ENCODE results near the gene RBBP4. TPM values are rescaled to one million over a fixed set of nuclear protein-coding genes. Genes with fewer than 3 reads are reported as not detected.

The RBBP4 gene
- total RNA-seq, 4 donors from 2014 or later, result 80.5 to 121 (median 90.5) TPM

DNA sequence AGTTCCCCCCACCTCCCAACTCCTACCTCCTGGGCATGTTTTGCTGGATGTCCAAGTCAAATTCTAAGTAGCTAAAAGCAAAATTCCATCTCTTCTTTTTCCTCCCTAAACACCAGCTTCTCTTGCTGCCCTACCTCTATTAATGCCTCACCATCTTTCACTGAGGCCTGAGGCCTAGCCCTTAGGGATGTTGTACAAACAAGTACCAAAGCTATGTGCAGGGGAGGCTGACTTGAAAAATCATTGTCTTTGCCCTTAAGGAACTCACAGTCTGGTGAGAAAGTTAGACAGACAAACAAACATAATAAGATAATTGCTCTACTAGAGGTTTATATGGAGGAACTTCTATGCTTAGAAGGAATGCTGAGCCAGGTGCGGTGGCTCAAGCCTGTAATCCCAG is 76.9 kb downstream of the RBBP4 start:
- DNase-seq (ENCODE audit: low spot score in 2 of 2), result no peak

GRCh38 chr1:32728413-32729077 is 77.5 kb downstream of the RBBP4 start:
- Histone ChIP-seq H3K4me3 (no peak overlapping the region), H3K27ac (no peak overlapping the region), H3K9me3 (no peaks in the 10 kb centered on the region), H3K4me1 (peaks cover 19% of the 10 kb centered on the region), H3K36me3 (no peaks in the 10 kb centered on the region), H3K27me3 (no peaks in the 10 kb centered on the region)
- TF ChIP-seq POLR2AphosphoS5 (IDR thresholded peaks at IDR 0.05) (no peak), POLR2A (IDR thresholded peaks at IDR 0.05) (no peak), EP300 (IDR thresholded peaks at IDR 0.05) (no peak)
- TF ChIP-seq, protein P1, sequence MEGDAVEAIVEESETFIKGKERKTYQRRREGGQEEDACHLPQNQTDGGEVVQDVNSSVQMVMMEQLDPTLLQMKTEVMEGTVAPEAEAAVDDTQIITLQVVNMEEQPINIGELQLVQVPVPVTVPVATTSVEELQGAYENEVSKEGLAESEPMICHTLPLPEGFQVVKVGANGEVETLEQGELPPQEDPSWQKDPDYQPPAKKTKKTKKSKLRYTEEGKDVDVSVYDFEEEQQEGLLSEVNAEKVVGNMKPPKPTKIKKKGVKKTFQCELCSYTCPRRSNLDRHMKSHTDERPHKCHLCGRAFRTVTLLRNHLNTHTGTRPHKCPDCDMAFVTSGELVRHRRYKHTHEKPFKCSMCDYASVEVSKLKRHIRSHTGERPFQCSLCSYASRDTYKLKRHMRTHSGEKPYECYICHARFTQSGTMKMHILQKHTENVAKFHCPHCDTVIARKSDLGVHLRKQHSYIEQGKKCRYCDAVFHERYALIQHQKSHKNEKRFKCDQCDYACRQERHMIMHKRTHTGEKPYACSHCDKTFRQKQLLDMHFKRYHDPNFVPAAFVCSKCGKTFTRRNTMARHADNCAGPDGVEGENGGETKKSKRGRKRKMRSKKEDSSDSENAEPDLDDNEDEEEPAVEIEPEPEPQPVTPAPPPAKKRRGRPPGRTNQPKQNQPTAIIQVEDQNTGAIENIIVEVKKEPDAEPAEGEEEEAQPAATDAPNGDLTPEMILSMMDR (IDR thresholded peaks at IDR 0.05), result no peak
- DNase-seq (ENCODE audit: low spot score in 2 of 2), result no peak
- 83% methylated on average over 7 of the region's 7 CpGs for WGBS

More for the DNA sequence above, 76.9 kb downstream of the RBBP4 start:
- TF ChIP-seq, protein P1 (IDR thresholded peaks at IDR 0.05), result no peak
- no peak for TF ChIP-seq POLR2AphosphoS5 (IDR thresholded peaks at IDR 0.05)
- no peak for TF ChIP-seq EP300 (IDR thresholded peaks at IDR 0.05)
- TF ChIP-seq POLR2A (IDR thresholded peaks at IDR 0.05), result no peak
- H3K36me3 ChIP-seq, result no peaks in the 10 kb centered on the region
- H3K4me3 ChIP-seq, result no peak overlapping the region
- WGBS, result 100% methylated on average over 1 of the region's 1 CpG
- H3K27ac ChIP-seq, result no peak overlapping the region
- no peaks in the 10 kb centered on the region for H3K9me3 ChIP-seq
- no peaks in the 10 kb centered on the region for H3K27me3 ChIP-seq
- peaks cover 19% of the 10 kb centered on the region for H3K4me1 ChIP-seq

DNA sequence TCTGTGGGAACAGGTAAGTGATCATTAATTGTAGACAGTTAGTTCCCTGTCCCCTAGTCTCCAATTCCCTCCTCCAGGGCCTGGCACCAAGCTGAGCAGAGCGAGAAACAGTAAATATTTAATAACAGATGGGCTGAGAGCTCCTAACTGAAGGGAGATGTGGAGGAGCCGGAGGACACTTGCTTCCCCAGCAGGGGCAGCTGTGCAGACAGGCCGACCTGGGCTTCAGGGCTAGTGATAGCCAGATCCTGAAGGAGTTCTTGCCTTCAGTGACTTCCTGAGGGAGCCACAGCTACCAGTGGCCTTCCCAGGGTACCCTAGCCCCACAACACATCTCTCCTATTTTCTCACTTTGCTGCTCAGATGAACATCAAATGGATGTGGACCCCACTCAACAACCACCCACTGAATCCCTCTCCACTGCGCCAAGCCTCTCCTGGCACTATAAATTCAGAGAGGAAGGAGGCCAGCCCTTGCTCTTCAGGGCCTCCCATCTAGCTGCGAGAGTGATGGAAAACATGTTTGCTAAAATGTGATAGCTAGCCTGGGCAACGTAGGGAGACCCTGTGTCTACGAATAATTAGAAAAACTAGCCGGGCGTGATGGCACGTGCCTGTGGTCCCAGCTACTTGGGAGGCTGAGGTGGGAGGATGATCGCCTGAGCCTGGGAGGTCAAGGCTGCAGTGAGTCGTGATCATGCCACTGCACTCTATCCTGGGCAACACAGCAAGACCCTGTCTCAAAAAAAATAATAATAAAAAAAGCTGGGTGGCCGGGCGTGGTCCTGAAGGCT is 78.4 kb downstream of the RBBP4 start:
- H3K36me3 ChIP-seq, result no peaks in the 10 kb centered on the region
- no peak for DNase-seq (ENCODE audit: low spot score in 2 of 2)
- TF ChIP-seq, protein P1 (IDR thresholded peaks at IDR 0.05), result no peak
- H3K27ac ChIP-seq, result no peak overlapping the region
- WGBS, result 82% methylated on average over 14 of the region's 14 CpGs
- peaks cover 18% of the 10 kb centered on the region for H3K4me1 ChIP-seq
- H3K27me3 ChIP-seq, result no peaks in the 10 kb centered on the region
- no peaks in the 10 kb centered on the region for H3K9me3 ChIP-seq
- H3K4me3 ChIP-seq, result no peak overlapping the region

DNA sequence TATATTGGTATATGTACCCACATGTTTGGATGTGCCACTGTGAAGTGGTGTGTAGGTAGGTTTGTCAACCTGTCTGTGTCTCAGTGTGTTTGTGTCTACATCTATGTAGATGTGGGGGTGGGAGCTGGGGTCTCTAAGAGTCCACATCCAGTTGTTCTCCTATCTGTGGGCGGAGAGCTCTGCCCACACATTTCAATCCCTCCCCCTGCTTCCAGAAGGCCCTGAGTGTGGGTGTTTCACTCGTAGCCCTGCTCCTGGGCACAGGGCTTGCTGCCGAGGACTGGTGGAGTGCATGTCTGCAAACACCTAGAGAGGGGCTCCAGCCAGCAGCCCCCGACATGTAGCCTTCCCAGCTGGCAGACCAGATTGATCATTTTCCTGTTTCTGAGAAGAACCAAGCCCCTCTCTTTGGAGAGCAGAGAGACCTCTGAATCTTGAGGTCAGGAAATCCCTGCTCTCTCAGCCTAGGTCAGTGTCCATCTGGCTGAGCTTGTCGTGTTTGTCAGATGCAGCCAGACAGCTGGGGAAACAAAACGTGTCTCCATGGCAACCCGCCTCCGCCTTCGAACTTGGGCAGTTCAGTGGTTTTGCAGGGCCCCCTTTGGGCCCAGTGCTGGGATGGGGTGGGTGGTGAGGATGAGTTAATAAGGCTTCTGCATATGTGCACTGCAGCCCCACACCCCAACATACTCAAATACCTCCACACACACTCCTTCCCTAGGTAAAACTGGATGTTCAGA is 82.7 kb downstream of the RBBP4 start:
- Histone ChIP-seq H3K4me3 (no peak overlapping the region), H3K36me3 (no peaks in the 10 kb centered on the region), H3K4me1 (peaks cover 15% of the 10 kb centered on the region), H3K27me3 (no peaks in the 10 kb centered on the region), H3K27ac (no peak overlapping the region), H3K9me3 (no peaks in the 10 kb centered on the region)
- TF ChIP-seq POLR2AphosphoS5 (IDR thresholded peaks at IDR 0.05) (no peak), POLR2A (IDR thresholded peaks at IDR 0.05) (no peak), EP300 (IDR thresholded peaks at IDR 0.05) (no peak)
- TF ChIP-seq, protein P1 (IDR thresholded peaks at IDR 0.05), result no peak
- no peak for DNase-seq (ENCODE audit: low spot score in 2 of 2)
- 57% methylated on average over 6 of the region's 9 CpGs for WGBS

Other genes starting within 250 kb of the RBBP4 start
- under 1 TPM in 1 of 4 donors, not detected in 3; 0.08 TPM for gene ZBTB8B, start 186.1 kb upstream of the RBBP4 start, total RNA-seq
- gene ZBTB8A, start 111.8 kb upstream of the RBBP4 start, total RNA-seq, result 1 to 10 TPM; 2.3 to 3.4 (median 3.1) TPM
- 10 to 100 TPM; 19.2 to 29.9 (median 24.0) TPM for gene ZBTB8OS, start 658 bp upstream of the RBBP4 start, total RNA-seq
- gene SYNC, start 51.6 kb downstream of the RBBP4 start, total RNA-seq, result 10 to 100 TPM in 1 of 4 donors, 1 to 10 TPM in 3; 7.4 to 11.4 (median 8.3) TPM
- gene YARS1, start 166.2 kb downstream of the RBBP4 start, total RNA-seq, result 10 to 100 TPM; 47.1 to 68.1 (median 50.7) TPM
- gene S100PBP, start 166.4 kb downstream of the RBBP4 start, total RNA-seq, result 10 to 100 TPM in 2 of 4 donors, 1 to 10 TPM in 2; 8.8 to 39.7 (median 18.1) TPM
- 1 to 10 TPM in 2 of 4 donors, under 1 TPM in 1, not detected in 1; 0.48 to 3.0 (median 1.6) TPM for gene FNDC5, start 219.7 kb downstream of the RBBP4 start, total RNA-seq
- not detected for gene HPCA, start 235.3 kb downstream of the RBBP4 start, total RNA-seq

Measured in suprapubic skin (tissue), 4 donors.